Measurements from ENCODE around the gene GIPC1. TPM values are rescaled to one million over a fixed set of nuclear protein-coding genes. Genes with fewer than 3 reads are reported as not detected.
"Not testable (repeated sequence)": the region's sequence is repeated elsewhere in the genome, so short reads cannot be mapped to it uniquely, and the experiment has no call there.

Gene GIPC1
- polyA plus RNA-seq, 3 donors = 34.6 to 80.5 (median 53.6) TPM

- no peak overlapping the region for H3K27ac ChIP-seq (ENCODE audit: low read depth, low read length)
- 47 to 67% (median 53%) methylated on average over 2 of the region's 2 CpGs for WGBS, 3 donors
Measured at GRCh38 chr19:14519860-14520407, 24.0 kb upstream of the GIPC1 start.

GRCh38 chr19:14519245-14519859, 23.4 kb upstream of the GIPC1 start:
- H3K27ac ChIP-seq (ENCODE audit: low read depth, low read length) = no peak overlapping the region
- WGBS, 3 donors = 86 to 90% (median 89%) methylated on average over 22 of the region's 22 CpGs

DNA sequence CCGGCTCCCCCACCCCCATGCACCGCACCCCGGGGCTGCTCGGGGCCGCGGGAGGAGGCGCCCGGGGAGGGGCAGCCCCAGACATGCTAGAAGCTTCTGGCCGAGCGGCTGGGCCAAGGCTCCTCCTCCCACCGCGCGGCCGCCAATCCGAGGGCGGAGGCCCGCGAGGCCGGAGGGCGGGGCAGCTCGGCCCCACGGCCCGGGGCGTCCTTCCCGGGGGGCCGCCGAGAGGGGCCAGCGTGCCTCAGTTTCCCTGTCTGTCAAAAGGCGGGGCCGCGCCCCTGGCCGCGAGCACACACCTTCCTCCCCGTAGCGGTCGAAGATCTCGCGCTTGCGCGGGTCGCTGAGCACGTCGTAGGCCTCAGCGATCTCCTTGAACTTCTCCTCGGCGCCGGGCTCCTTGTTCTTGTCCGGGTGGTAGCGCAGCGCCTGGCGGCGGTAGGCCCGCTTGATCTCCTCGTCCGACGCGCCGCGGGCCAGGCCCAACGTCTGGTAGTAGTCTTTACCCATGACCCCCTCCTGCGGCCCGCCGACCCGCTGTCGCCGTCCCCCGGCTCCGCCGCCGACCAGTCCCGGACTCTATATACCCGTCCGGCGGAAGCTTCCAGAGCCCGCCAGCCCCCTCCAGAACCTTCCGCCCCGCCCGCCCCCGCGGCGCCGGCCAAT, 22.0 kb upstream of the GIPC1 start, which contains the start of gene DNAJB1:
Gene DNAJB1 (minus strand): TSS at position 558 of the 666 bp plus-strand sequence. CDS start 48 bp downstream, at position 510.
- peak within 1 kb of the TSS; percentile 99 for H3K27ac ChIP-seq (ENCODE audit: low read depth, low read length)
- WGBS, 3 donors = 0 to 1% (median 1%) methylated on average over 75 to 82 of the region's 82 CpGs

DNA sequence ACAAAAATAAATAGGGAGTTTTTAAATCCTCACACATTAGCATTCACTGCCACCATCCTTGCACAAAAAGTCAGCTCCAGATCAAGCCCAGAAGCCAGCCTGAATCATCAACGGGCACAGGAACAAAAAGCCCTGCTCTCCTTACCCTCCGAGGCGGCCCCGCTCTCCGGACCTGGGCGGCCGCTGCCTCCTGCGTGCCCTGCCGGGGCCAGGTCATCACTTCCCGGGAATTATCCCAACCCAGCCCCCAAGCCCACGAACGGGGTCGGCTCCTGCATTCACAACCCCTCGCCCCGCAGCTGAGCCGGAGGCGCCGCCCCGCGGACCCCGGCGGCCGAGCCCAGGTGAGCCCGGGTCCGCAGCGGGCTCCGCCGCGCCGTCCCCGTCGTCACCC, 21.5 kb upstream of the GIPC1 start:
- WGBS, 3 donors = 0 to 1% (median 0%) methylated on average over 23 to 32 of the region's 32 CpGs
- H3K27ac ChIP-seq (ENCODE audit: low read depth, low read length) = peak overlapping the region; percentile 99

DNA sequence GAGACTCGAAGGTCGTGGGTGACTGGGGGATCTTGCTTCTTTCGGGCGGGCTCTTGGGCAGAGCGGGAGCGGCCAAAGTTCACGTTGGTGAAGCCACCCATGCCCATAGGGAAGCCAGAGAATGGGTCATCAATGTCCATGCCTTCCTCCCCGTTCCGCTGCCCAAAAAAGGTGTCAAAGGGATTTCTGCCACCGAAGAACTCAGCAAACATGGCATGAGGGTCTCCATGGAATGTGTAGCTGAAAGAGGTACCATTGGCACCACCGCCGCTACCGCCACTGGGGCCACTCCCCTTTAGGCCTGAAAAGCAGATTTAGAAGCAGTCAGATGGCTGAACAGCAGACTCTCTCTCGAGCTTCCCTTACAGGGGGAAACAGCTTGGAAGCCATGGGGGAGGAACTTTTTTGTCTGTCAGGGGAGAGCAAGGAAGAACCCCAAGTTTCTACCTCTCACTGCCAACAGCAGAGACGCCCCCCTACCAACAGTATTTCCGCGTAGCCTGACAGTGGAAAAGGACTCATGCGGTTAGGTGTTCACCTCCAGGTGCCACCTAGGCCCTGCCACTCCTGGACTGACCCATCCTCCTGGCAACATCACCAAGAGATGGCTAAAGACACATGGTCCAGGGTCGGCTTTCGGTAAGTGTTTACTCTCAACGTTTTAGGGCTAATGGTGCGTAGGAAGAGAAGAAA, 21.0 kb upstream of the GIPC1 start:
- 23 to 28% (median 23%) methylated on average over 22 of the region's 22 CpGs for WGBS, 3 donors
- peak overlapping the region; percentile 99 for H3K27ac ChIP-seq (ENCODE audit: low read depth, low read length)

DNA sequence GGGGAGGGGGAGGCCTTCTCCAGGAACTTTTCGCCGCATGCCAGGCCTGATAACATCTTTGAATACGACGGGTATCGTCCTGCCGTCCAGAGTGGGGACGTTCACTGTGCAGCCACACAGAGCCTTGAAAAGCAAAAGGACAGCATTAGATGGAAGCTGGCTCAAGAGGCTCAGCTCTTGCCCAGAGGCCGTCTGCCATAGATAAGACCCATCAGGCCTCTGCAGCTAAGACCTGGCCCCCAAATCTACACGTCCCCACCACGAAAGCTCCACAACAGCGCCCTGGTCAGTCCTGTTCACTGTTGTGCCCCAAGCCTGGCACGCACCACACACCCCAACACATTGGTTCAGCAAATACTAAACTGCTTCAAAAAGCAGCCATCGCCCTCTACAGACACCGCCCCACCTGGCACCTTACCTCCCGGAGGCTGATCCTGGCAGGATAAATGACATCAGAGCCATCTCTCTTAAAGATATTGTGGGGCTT, 20.2 kb upstream of the GIPC1 start:
- H3K27ac ChIP-seq (ENCODE audit: low read depth, low read length) = no peak overlapping the region
- 61 to 70% (median 66%) methylated on average over 15 of the region's 15 CpGs for WGBS, 3 donors

- WGBS, 3 donors = 62 to 74% (median 68%) methylated on average over 8 of the region's 8 CpGs
- no peak overlapping the region for H3K27ac ChIP-seq (ENCODE audit: low read depth, low read length)
Measured at GRCh38 chr19:14515501-14516047, 19.6 kb upstream of the GIPC1 start.

GRCh38 chr19:14514215-14514863, 18.4 kb upstream of the GIPC1 start:
- 63 to 84% (median 84%) methylated on average over 8 of the region's 8 CpGs for WGBS, 3 donors
- H3K27ac ChIP-seq (ENCODE audit: low read depth, low read length) = no peak overlapping the region

GRCh38 chr19:14512406-14512961, 16.6 kb upstream of the GIPC1 start:
- no peak overlapping the region for H3K27ac ChIP-seq (ENCODE audit: low read depth, low read length)
- 93 to 95% (median 94%) methylated on average over 14 of the region's 14 CpGs for WGBS, 3 donors

GRCh38 chr19:14511229-14511593, 15.3 kb upstream of the GIPC1 start:
- WGBS, 3 donors = 51 to 90% (median 54%) methylated on average over 4 of the region's 4 CpGs
- no peak overlapping the region for H3K27ac ChIP-seq (ENCODE audit: low read depth, low read length)

DNA sequence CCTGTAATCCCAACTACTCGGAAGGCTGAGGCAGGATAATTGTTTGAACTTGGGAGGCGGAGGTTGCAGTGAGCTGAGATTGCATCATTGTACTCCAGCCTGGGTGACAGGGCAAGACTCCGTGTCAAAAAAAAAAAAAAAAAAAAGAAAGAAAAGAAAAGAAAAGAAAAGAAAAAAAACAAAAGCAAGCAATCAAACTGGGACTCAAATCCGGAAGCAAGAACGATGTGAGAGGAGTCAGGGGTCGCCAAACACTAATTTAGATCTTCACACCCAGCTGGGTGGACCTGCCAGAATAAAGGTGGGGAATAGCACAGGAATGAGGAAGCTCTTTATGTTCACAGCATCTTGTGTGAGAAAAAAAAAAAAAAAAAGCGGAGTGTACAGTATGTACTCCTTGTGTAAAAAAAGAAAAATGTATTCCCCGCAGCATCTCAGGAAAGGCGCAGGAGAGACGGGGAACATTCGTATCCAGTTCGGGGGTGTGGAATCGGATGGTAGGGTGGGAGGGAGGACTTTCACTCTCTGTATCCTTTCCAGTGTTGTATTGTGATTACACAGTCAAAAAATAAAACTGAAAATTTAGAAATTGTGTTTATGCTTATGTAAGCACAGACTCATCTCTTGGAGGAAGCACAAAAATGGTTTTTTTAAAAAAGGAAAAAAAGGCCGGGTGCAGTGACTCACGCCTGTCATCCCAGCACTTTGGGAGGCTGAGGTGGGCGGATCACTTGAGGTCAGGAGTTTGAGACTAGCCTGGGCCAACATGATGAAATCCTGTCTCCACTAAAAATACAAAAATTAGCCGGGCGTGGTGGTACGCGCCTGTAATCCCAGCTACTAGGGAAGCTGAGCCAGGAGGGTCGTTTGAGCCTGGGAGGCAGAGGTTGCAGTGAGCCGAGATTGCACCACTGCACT, 14.6 kb upstream of the GIPC1 start:
- 30 to 70% (median 31%) methylated on average over 21 to 22 of the region's 22 CpGs for WGBS, 3 donors
- H3K27ac ChIP-seq (ENCODE audit: low read depth, low read length) = peak overlapping the region; percentile 60

DNA sequence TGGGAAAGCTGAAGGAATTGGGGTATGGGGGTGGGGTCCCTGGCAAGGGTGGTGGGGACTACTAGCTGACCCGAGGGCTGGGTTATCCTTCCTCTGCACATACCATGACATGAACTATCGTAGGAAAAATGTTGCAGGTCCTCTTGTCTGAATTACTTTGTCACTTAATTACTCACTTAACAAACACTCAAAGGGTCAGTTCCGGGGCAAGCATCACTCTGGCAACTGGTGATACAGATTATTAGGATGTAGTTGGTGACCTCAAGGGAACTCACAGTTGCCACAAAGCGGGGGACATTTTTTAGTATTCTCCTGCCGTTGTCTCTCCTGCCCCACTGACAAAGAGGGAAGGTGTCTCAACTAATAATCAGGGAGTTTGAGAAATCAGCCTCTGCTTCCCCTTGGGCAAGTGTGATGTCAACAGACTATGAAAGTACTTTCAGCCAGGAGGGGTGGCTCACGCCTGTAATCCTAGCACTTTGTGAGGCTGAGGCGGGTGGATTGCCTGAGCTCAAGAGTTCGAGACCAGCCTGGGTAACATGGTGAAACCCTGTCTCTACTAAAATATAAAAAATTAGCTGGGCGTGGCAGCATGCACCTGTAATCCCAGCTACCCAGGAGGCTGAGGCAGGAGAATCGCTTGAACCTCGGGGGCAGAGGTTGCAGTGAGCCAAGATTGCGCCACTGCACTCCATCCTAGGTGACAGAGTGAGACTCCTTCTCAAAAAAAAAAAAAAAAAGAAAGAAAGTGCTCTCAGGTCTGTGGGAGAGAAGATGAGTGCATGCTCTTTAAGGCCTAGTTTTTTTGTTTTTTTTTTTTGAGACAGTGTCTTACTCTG, 12.0 kb upstream of the GIPC1 start:
- no peak overlapping the region for H3K27ac ChIP-seq (ENCODE audit: low read depth, low read length)
- 52 to 65% (median 60%) methylated on average over 12 of the region's 12 CpGs for WGBS, 3 donors

DNA sequence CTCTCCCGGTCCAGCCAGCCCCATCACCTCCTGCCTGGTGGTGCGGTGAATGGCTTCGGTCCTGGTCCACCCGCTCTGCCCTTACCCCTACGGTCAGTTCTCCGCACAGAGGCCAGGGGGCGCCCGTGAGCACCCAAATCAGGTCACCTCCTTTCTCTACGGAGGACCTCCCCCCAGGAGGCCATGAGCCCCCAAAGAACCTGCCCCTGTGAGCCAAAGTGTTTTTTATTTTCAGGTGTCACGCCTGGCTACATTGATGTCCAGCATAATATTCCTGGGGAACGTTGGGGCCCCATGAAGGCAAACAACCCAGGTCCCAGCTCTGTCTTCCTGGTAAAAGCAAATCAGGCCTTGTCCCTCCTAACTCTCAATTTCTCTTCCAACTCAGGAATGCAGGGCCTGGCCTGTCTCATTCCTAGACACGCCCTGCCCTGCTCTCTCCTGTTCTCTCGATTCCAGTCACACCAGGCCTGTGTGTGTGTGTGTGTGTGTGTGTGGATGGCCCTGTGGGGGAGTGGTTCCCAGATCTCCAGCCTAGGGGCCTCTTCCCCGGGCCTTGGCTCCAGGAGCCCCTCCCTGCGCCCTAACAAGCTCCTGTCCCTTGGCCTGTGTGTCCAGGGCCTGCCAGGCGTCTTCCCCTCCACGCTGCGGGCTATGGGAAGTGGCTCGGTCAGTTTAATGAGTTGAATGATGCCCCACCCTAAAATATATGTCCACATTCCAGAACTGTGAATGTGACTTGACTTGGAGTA, 9.7 kb upstream of the GIPC1 start:
- no peak overlapping the region for H3K27ac ChIP-seq (ENCODE audit: low read depth, low read length)
- whole genome bisulfite sequencing, 3 donors = 45 to 49% (median 47%) methylated on average over 17 to 19 of the region's 19 CpGs

DNA sequence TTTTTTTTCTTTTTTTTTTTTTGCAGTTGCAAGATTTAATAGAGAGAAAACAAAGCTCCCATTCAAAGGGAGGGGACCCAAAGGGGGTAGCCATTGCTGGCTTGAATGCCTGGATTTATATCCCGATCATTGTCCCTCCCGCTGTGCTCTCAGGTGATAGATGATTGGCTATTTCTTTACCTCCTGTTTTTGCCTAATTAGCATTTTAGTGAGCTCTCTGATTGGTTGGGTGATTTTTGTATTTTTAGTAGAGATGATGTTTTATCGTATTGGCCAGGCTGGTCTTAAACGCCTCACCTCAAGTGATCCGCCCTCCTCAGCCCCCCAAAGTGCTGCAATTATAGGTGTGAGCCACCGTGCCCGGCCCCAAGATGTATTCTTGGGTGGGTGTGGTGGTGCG, 8.6 kb upstream of the GIPC1 start:
- not testable (repeated sequence) for H3K27ac ChIP-seq (ENCODE audit: low read depth, low read length)
- WGBS, 3 donors = 84 to 93% (median 88%) methylated on average over 8 of the region's 8 CpGs

- WGBS, 3 donors = 42 to 57% (median 42%) methylated on average over 1 of the region's 1 CpG
- H3K27ac ChIP-seq (ENCODE audit: low read depth, low read length) = no peak overlapping the region
Measured at GRCh38 chr19:14503285-14503684, 7.4 kb upstream of the GIPC1 start.

Data from adipose tissue (tissue), 3 donors.